ENCODE measurements around the gene ANGPTL5. TPM values are rescaled to one million over a fixed set of nuclear protein-coding genes. Genes with fewer than 3 reads are reported as not detected.

ANGPTL5 gene
- total RNA-seq, 1 donor from 2014 or later: 1.6 TPM

DNA sequence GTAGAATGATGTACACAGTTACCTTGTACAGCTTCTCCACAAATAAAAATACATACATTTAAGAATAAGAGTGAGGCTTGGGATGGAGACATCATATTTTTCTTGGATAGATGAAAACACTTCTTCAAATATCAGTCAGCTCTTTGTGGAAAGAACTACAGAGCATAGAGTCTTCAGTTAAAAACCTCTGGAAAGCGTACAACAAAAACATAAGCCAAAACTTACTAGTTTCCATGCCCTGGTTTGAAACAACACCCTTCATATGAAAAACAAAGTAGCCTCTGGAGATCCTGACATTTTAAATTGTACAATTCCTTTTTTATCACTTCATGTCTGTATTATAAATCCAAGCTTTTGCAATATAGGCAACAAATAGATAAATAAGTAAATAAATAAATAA is 8.5 kb downstream of the ANGPTL5 start:
- H3K27me3 ChIP-seq (ENCODE audit: control insufficient read depth in 3 of 3, insufficient read depth in 3 of 3, low read length in 3 of 3): no peaks in the 10 kb centered on the region

DNA sequence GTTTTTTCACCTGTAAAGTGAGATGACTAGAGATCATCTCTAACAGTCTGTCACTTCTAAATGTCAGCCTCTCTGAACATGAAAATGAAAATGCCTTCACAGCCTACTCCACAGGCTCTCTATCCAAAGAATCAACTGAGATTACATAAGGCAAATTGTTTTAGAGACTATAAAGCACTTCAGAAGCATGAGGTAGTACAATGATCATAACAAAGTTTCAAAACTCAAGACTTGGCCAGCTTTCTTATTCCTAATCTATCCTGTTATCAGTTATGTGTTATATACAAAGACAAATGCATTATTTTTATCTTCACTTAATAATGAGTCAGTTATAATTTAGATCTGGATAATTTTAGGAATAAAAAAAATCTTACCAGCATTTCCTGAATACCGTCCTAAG is 21.8 kb downstream of the ANGPTL5 start:
- H3K4me1 ChIP-seq (ENCODE audit: control insufficient read depth in 3 of 3, insufficient read depth in 3 of 3, low read length in 3 of 3): no peaks in the 10 kb centered on the region
- no peaks in the 10 kb centered on the region for H3K36me3 ChIP-seq (ENCODE audit: control insufficient read depth in 3 of 3, insufficient read depth in 3 of 3, low read length in 3 of 3)
- no peak overlapping the region for H3K27ac ChIP-seq (ENCODE audit: low read depth, low read length)
- no peaks in the 10 kb centered on the region for H3K27me3 ChIP-seq (ENCODE audit: control insufficient read depth in 3 of 3, insufficient read depth in 3 of 3, low read length in 3 of 3)
- H3K4me3 ChIP-seq (ENCODE audit: low read length in 3 of 3): no peak overlapping the region
- no peak overlapping the region for H3K9ac ChIP-seq (ENCODE audit: low read depth in 1 of 3, low read length in 3 of 3)
- no peaks in the 10 kb centered on the region for H3K9me3 ChIP-seq (ENCODE audit: control insufficient read depth in 3 of 3, low read length in 3 of 3)

More for the DNA sequence above, 8.5 kb downstream of the ANGPTL5 start:
- Histone ChIP-seq H3K9me3 (ENCODE audit: control insufficient read depth in 3 of 3, low read length in 3 of 3) (no peaks in the 10 kb centered on the region), H3K9ac (ENCODE audit: low read depth in 1 of 3, low read length in 3 of 3) (no peak overlapping the region), H3K36me3 (ENCODE audit: control insufficient read depth in 3 of 3, insufficient read depth in 3 of 3, low read length in 3 of 3) (no peaks in the 10 kb centered on the region), H3K4me1 (ENCODE audit: control insufficient read depth in 3 of 3, insufficient read depth in 3 of 3, low read length in 3 of 3) (no peaks in the 10 kb centered on the region), H3K27ac (ENCODE audit: low read depth, low read length) (no peak overlapping the region), H3K4me3 (ENCODE audit: low read length in 3 of 3) (no peak overlapping the region)

DNA sequence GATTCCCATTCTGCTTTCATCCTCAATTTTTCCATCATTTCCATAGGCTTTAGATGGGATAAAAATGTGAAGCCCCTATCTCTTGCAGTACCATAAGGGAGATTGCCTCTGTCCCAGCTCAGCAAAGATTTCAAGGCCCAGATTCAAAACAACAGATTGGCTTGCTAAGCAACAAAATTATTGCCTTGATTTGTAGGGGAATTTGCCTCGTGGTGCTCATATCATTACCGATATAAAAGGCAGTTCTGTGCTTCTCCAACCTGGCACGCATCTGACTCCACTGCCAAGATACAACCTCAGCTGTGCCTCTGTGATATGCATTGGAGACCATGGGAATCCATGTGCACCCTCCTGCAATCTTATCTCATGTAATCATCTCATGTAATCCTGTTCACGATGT is 26.6 kb downstream of the ANGPTL5 start:
- H3K4me1 ChIP-seq (ENCODE audit: control insufficient read depth in 3 of 3, insufficient read depth in 3 of 3, low read length in 3 of 3): no peaks in the 10 kb centered on the region
- no peaks in the 10 kb centered on the region for H3K9me3 ChIP-seq (ENCODE audit: control insufficient read depth in 3 of 3, low read length in 3 of 3)
- no peaks in the 10 kb centered on the region for H3K36me3 ChIP-seq (ENCODE audit: control insufficient read depth in 3 of 3, insufficient read depth in 3 of 3, low read length in 3 of 3)
- H3K27ac ChIP-seq (ENCODE audit: low read depth, low read length): no peak overlapping the region
- no peaks in the 10 kb centered on the region for H3K27me3 ChIP-seq (ENCODE audit: control insufficient read depth in 3 of 3, insufficient read depth in 3 of 3, low read length in 3 of 3)
- H3K4me3 ChIP-seq (ENCODE audit: low read length in 3 of 3): no peak overlapping the region
- H3K9ac ChIP-seq (ENCODE audit: low read depth in 1 of 3, low read length in 3 of 3): no peak overlapping the region

GRCh38 chr11:101885631-101886030 is 30.7 kb downstream of the ANGPTL5 start:
- H3K27me3 ChIP-seq (ENCODE audit: control insufficient read depth in 3 of 3, insufficient read depth in 3 of 3, low read length in 3 of 3): no peaks in the 10 kb centered on the region
- H3K4me1 ChIP-seq (ENCODE audit: control insufficient read depth in 3 of 3, insufficient read depth in 3 of 3, low read length in 3 of 3): no peaks in the 10 kb centered on the region
- no peaks in the 10 kb centered on the region for H3K36me3 ChIP-seq (ENCODE audit: control insufficient read depth in 3 of 3, insufficient read depth in 3 of 3, low read length in 3 of 3)
- no peaks in the 10 kb centered on the region for H3K9me3 ChIP-seq (ENCODE audit: control insufficient read depth in 3 of 3, low read length in 3 of 3)
- no peak overlapping the region for H3K9ac ChIP-seq (ENCODE audit: low read depth in 1 of 3, low read length in 3 of 3)
- no peak overlapping the region for H3K27ac ChIP-seq (ENCODE audit: low read depth, low read length)
- H3K4me3 ChIP-seq (ENCODE audit: low read length in 3 of 3): no peak overlapping the region

DNA sequence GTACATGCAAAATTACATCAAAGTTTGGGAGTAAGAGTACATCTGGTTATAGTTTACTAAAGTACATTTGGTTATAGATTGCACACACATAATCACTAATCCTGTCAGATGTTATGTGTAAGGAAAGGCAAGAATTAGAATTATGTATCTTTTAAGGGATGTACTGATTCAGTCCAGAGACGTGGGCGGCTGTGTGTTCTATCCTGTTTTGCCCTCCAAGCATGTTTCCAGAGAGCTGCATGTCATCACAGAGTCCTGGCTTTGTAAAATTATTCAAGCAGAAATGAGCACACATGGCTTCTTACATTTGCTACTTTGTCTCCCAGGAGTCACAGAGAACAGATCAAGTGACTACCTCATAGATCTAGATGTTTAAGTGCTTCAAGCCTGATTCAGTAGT is 34.7 kb downstream of the ANGPTL5 start:
- Histone ChIP-seq H3K4me1 (ENCODE audit: control insufficient read depth in 3 of 3, insufficient read depth in 3 of 3, low read length in 3 of 3) (no peaks in the 10 kb centered on the region), H3K27me3 (ENCODE audit: control insufficient read depth in 3 of 3, insufficient read depth in 3 of 3, low read length in 3 of 3) (no peaks in the 10 kb centered on the region), H3K4me3 (ENCODE audit: low read length in 3 of 3) (no peak overlapping the region), H3K9me3 (ENCODE audit: control insufficient read depth in 3 of 3, low read length in 3 of 3) (no peaks in the 10 kb centered on the region), H3K9ac (ENCODE audit: low read depth in 1 of 3, low read length in 3 of 3) (no peak overlapping the region), H3K27ac (ENCODE audit: low read depth, low read length) (no peak overlapping the region), H3K36me3 (ENCODE audit: control insufficient read depth in 3 of 3, insufficient read depth in 3 of 3, low read length in 3 of 3) (no peaks in the 10 kb centered on the region)

DNA sequence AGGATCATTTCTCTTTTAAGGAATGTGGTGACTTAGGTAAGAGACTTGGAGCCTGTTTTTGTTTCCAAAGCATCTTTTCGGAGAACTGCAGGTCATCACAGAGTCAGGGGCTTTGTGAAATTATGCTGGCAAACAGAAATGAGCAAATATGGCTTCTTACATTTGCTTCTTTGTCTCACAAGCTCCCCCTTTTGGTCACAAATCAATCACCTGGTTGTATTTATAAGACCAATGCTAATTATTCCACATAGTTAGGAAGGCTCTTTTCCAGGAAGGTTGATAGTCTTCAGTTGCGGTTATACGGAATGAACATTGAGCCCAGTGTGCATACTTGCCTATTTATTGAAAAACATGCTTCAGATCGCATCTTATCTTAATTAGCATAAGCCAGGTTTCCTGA is 36.1 kb downstream of the ANGPTL5 start:
- no peaks in the 10 kb centered on the region for H3K4me1 ChIP-seq (ENCODE audit: control insufficient read depth in 3 of 3, insufficient read depth in 3 of 3, low read length in 3 of 3)
- no peaks in the 10 kb centered on the region for H3K9me3 ChIP-seq (ENCODE audit: control insufficient read depth in 3 of 3, low read length in 3 of 3)
- no peak overlapping the region for H3K9ac ChIP-seq (ENCODE audit: low read depth in 1 of 3, low read length in 3 of 3)
- no peaks in the 10 kb centered on the region for H3K36me3 ChIP-seq (ENCODE audit: control insufficient read depth in 3 of 3, insufficient read depth in 3 of 3, low read length in 3 of 3)
- no peak overlapping the region for H3K4me3 ChIP-seq (ENCODE audit: low read length in 3 of 3)
- no peak overlapping the region for H3K27ac ChIP-seq (ENCODE audit: low read depth, low read length)
- no peaks in the 10 kb centered on the region for H3K27me3 ChIP-seq (ENCODE audit: control insufficient read depth in 3 of 3, insufficient read depth in 3 of 3, low read length in 3 of 3)

DNA sequence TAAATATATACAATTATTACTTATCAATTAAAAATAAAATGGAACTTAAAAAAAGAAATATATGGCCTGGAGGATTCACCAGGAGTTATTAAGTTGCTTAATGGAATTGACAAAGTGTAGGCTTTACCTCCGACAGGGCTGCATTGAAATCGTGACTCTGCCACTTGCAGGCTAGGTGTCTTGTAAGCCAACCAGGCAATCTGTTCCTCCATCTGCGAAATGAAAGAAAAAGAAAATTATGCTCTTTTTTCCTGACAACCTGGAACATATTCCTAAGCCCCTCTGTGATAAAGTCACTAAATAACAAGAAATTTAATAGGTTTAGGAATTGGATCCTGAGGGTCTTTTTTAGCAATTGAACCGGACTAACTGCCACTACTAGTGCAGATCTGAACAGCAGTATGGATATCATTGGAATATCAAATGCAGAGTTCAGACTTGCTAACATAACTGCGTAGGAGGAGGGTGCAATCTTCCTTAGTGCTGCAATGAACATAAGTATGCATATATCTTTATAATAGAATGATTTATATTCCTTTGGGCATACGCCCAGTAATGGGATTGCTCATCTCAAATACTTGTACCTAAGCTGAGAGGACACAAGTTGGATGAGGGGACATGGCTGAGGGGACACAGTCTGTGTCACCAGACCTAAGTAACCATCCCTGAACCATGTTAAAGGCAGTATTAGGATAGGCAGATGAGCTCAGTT is 44.0 kb downstream of the ANGPTL5 start:
- no peaks in the 10 kb centered on the region for H3K9me3 ChIP-seq (ENCODE audit: control insufficient read depth in 3 of 3, low read length in 3 of 3)
- H3K27me3 ChIP-seq (ENCODE audit: control insufficient read depth in 3 of 3, insufficient read depth in 3 of 3, low read length in 3 of 3): no peaks in the 10 kb centered on the region
- no peak overlapping the region for H3K9ac ChIP-seq (ENCODE audit: low read depth in 1 of 3, low read length in 3 of 3)
- H3K4me3 ChIP-seq (ENCODE audit: low read length in 3 of 3): no peak overlapping the region
- no peaks in the 10 kb centered on the region for H3K4me1 ChIP-seq (ENCODE audit: control insufficient read depth in 3 of 3, insufficient read depth in 3 of 3, low read length in 3 of 3)
- no peaks in the 10 kb centered on the region for H3K36me3 ChIP-seq (ENCODE audit: control insufficient read depth in 3 of 3, insufficient read depth in 3 of 3, low read length in 3 of 3)
- H3K27ac ChIP-seq (ENCODE audit: low read depth, low read length): no peak overlapping the region

DNA sequence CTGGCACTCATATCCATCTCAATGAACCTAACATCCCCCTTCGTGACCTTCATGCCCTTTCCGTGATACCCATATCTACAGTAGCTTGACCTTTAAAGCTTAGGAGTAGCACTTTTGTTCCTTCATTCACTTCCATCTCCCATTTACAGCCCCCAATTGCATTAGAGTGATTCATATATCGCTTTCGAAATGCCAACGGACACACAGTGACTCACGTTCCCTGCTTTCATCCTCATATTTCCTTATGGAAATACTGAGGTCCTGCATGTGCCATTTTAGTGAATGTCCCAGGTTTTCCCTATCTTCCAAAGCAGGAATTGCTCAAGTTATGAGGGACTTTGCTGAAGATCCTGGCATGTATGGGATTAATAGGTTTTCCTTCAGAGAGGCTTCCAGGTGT is 45.8 kb downstream of the ANGPTL5 start:
- no peak overlapping the region for H3K27ac ChIP-seq (ENCODE audit: low read depth, low read length)
- H3K27me3 ChIP-seq (ENCODE audit: control insufficient read depth in 3 of 3, insufficient read depth in 3 of 3, low read length in 3 of 3): no peaks in the 10 kb centered on the region
- H3K36me3 ChIP-seq (ENCODE audit: control insufficient read depth in 3 of 3, insufficient read depth in 3 of 3, low read length in 3 of 3): no peaks in the 10 kb centered on the region
- no peak overlapping the region for H3K4me3 ChIP-seq (ENCODE audit: low read length in 3 of 3)
- H3K4me1 ChIP-seq (ENCODE audit: control insufficient read depth in 3 of 3, insufficient read depth in 3 of 3, low read length in 3 of 3): no peaks in the 10 kb centered on the region
- no peak overlapping the region for H3K9ac ChIP-seq (ENCODE audit: low read depth in 1 of 3, low read length in 3 of 3)
- H3K9me3 ChIP-seq (ENCODE audit: control insufficient read depth in 3 of 3, low read length in 3 of 3): no peaks in the 10 kb centered on the region

- no peaks in the 10 kb centered on the region for H3K36me3 ChIP-seq (ENCODE audit: control insufficient read depth in 3 of 3, insufficient read depth in 3 of 3, low read length in 3 of 3)
- no peaks in the 10 kb centered on the region for H3K9me3 ChIP-seq (ENCODE audit: control insufficient read depth in 3 of 3, low read length in 3 of 3)
- H3K4me1 ChIP-seq (ENCODE audit: control insufficient read depth in 3 of 3, insufficient read depth in 3 of 3, low read length in 3 of 3): no peaks in the 10 kb centered on the region
- H3K4me3 ChIP-seq (ENCODE audit: low read length in 3 of 3): no peak overlapping the region
- no peaks in the 10 kb centered on the region for H3K27me3 ChIP-seq (ENCODE audit: control insufficient read depth in 3 of 3, insufficient read depth in 3 of 3, low read length in 3 of 3)
- H3K9ac ChIP-seq (ENCODE audit: low read depth in 1 of 3, low read length in 3 of 3): no peak overlapping the region
- no peak overlapping the region for H3K27ac ChIP-seq (ENCODE audit: low read depth, low read length)
Measured at GRCh38 chr11:101867951-101868350, 48.4 kb downstream of the ANGPTL5 start.

DNA sequence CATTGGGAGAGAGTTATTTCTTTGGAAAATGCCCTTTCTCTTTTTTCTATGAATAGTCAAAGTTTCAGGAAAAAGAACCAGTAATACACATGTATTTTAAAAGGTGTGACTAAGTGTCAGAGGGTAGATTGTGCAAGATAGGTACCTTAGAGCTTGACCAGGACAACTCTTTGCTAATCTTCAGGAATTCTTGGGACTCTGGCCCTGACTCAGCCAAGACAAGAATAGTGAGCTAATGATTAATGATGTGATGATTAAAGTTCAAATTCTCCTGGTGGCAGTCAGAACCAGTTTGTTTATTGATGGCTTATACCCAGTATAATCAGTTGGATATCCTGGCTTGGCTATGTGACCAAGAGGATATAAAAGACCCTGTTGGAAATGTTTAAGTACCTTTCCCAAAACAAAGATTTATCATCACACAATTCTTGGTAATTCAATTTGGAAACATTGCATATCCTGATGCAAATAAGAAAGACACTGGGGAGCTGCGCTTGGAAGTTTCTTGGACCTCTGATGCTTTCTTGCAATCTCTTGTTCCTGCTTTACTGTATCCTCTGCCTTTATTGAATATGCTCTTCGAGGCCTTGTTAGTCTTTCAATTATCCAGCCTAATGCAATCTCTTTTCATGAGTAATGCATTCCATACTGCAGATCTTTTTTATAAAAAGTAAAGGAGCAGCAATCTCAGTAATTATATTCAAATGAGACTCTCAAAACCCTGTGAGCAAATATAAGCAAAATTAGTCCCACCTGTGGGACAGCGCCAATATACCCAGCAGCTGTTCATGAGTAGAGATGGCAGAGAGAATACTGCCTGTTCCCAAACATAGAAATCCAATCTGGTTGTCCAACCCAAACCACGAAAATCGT is 49.5 kb downstream of the ANGPTL5 start:
- Histone ChIP-seq H3K9me3 (ENCODE audit: control insufficient read depth in 3 of 3, low read length in 3 of 3) (no peaks in the 10 kb centered on the region), H3K27ac (ENCODE audit: low read depth, low read length) (no peak overlapping the region), H3K36me3 (ENCODE audit: control insufficient read depth in 3 of 3, insufficient read depth in 3 of 3, low read length in 3 of 3) (no peaks in the 10 kb centered on the region), H3K4me1 (ENCODE audit: control insufficient read depth in 3 of 3, insufficient read depth in 3 of 3, low read length in 3 of 3) (no peaks in the 10 kb centered on the region), H3K27me3 (ENCODE audit: control insufficient read depth in 3 of 3, insufficient read depth in 3 of 3, low read length in 3 of 3) (no peaks in the 10 kb centered on the region), H3K4me3 (ENCODE audit: low read length in 3 of 3) (no peak overlapping the region), H3K9ac (ENCODE audit: low read depth in 1 of 3, low read length in 3 of 3) (no peak overlapping the region)
